Gastrocnemius medialis (tissue), 4 donors: Measurements from ENCODE around the gene SDC1.

ENCODE experiments used
- CTCF ChIP-seq, 5 experiments: fragments of 450-650 bp in 3 of 5; fragments of 200-600 bp in 2 of 5; sonication (generic) in 2 of 5; IDR thresholded peaks in 4 of 5; conservative IDR thresholded peaks in 1 of 5; 1 replicate in 4 of 5; 2 replicates in 1 of 5; pipeline ENCODE4 v1.5.1; 2016 to 2019; ENCODE audit warnings: antibody characterized with exemption in 5 of 5, mild to moderate bottlenecking in 3 of 5, moderate library complexity in 3 of 5
- POLR2A ChIP-seq, 2 donors: fragments of 450-650 bp; IDR thresholded peaks; one replicate each; pipeline ENCODE4 v1.6.1; 2017; ENCODE audit warnings: antibody characterized with exemption in 2 of 2, mild to moderate bottlenecking in 2 of 2, moderate library complexity in 2 of 2

- TF ChIP-seq CTCF (IDR thresholded peaks at IDR 0.05 in 4 of 5, conservative IDR thresholded peaks at IDR 0.05 in 1 of 5) = no peak
- no peak for TF ChIP-seq POLR2A (IDR thresholded peaks at IDR 0.05)
These were observed 48.1 kb upstream of the SDC1 start for GRCh38 chr2:20273042-20273441.
